Medulla oblongata (tissue), 1 donor: ENCODE data around the gene LRFN4.

Experiments
- DNase-seq: peaks from one replicate; pipeline ENCODE4 v3.0.0-alpha.2; 2015; ENCODE audit errors: extremely low spot score

LRFN4 gene

DNA sequence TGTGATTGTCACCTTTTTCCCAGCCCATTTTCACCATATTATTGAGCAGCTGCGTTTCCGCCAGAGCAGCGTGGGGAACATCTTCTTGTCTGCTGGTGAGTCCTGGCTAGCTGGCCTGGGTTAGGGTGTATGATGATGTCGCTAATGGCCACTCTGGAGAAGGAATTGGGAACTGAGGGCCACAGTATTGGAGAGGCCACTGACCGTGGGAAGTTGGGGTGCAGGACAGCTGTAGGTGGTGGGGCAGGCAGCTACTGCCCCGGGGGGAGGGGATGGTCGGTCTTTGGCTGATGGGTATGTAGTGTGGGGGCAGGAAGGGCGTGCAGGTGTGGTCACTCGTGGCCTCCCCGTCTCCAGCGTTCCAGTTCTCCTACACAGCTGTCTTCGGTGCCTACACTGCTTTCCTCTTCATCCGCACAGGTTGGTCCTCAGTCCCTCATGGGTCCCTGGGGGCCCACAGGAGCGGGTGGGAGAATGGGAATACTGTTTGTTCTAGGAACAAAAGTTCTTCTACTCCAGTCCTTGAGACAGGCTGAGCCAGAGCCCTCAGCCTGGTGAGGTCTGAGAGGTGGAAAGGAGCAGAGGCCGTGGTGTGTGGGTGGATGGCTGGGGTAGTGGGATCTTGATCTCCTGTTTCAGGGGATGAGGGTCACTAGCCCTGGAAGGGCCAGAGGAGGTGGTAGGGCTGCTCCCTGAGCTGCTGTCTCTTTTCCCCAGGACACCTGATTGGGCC lies 11.6 kb upstream of the LRFN4 start:
- DNase-seq, result no peak

DNA sequence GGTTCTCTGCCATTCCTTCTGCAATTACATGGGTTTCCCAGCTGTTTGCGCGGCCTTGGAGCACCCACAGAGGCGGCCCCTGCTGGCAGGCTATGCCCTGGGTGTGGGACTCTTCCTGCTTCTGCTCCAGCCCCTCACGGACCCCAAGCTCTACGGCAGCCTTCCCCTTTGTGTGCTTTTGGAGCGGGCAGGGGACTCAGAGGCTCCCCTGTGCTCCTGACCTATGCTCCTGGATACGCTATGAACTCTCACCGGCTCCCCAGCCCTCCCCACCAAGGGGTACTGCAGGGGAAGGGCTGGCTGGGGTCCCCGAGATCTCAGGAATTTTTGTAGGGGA lies 11.0 kb upstream of the LRFN4 start:
- DNase-seq, result no peak

DNA sequence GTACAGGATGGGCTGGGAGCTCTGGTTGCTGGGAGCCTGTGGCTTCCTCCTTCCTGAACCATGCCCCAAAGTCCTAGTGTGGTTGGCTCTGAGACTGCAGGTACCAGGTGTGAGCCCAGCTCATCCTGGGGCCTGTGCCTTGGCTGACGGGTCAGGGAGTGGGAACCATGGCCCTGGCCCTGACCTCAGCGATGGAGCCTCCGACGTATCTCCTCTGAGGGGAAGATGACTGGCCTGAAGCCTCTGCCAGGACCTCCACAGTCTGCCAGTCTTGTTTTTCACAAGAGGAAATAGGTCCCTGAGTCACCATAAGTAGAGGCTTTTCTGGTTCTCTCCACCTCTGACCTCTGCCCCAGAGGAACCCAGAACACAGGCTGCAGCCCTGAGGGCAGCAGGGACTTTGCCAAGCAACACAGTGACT lies 10.2 kb upstream of the LRFN4 start:
- no peak for DNase-seq

GRCh38 chr11:66847461-66848232 lies 9.2 kb upstream of the LRFN4 start:
- no peak for DNase-seq

DNA sequence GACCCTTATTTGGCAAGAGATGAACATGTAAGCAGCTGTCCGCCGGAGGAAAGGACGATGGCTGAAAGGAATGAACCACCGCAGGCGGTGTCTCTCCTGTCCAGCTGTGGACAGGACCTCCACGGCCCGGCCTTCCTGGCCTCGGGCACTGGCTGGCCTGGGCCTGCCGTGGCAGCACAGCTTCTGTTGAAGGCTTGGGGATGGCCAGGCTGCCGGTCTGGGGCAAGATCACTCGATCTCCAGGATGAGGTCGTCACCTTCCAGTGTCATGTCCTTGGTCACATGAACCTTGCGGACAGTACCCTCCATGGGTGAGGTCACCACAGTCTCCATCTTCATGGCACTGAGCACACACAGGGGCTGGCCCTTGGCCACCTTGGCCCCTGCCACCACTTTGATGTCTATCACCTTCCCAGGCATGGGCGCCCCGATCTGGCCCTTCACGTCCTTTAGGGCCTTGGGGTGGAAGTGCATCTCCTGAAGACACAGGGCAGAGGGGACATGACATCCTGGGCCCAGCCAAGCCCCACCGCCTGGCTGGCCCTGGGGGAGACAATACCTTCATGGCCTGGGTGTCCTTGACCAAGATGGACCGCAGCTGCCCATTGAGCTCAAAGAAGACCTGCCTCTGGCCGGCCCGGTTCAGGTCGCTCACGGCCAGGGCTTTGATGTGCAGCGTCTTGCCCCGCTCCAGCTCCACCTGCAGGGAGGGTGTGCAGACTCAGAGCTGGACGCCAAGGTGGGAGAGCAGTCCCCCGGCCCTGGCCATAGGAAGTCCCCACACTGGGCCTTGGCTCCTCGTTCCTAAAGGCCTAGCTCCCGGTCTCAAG lies 8.0 kb upstream of the LRFN4 start:
- DNase-seq, result no peak

DNA sequence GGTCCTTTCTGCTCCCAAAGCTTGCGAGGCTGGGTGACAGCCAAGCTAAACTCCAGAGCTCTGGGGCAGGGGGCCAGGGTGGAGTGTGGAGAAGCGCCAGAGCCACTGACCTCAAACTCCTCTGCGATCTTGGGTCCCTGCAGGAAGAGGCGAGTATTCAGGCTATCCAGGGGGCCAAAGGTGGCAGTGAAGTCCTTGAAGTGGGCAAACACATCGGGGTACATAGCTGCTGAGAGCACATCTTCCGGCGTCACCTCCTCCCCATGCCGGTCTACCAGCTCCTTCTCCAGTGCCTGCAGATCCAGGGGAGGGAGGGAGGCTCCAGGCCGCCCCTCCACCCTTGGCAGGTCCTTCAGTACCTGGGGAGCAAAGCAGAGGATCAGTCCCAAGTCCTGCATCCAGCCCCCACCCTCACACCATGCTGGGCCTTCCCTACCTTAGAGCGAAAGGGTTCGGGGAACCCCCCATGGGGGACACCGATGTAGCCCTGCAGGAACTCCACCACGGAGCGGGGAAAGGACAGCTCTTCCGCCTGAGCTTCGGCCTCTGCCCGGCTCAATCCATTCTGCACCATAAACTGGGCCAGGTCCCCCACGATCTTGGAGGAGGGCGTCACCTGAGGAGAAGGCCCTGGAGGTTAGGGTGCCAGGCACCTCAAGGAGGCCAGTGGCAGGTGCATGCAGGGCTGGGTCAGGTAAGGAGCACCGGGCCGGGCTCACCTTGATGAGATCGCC lies 7.2 kb upstream of the LRFN4 start:
- no peak for DNase-seq

DNA sequence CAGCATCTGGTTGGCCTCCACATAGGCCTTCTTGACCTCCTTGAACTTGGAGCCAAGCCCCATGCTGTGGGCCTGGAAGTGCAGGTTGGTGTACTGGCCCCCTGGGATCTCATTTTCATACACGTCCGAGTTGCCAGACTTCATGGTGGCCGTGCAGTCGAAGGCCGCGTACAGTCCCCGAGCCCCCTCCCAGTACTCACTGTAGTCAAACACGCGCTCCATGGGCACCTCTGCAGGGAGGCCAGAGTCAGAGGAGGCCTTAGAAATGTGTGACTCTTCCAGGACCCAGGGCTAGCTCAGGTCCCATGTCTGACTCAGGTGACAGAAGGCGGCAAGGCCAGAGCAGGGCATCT lies 6.7 kb upstream of the LRFN4 start:
- no peak for DNase-seq

- DNase-seq, result no peak
Measured at GRCh38 chr11:66850588-66851238, 6.2 kb upstream of the LRFN4 start.

DNA sequence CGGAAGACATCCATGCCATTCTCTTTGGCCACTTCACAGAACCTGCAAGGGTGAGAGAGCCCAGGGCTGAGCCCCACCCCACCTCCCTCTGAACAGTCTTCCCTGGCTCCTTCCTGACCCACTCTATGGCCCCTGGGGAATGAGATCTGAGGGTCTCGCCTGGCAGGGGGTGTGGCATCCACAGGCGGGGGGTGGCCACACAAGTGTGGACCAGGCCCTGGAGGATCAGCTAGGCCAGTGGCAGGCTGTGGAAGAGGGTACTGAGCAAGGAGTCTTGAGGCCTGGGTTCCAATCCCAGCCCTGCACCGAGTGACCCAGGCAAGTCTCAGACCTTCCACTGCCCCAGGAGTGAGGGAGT lies 5.6 kb upstream of the LRFN4 start:
- DNase-seq, result no peak

GRCh38 chr11:66851698-66852465 lies 5.0 kb upstream of the LRFN4 start:
- DNase-seq, result no peak

DNA sequence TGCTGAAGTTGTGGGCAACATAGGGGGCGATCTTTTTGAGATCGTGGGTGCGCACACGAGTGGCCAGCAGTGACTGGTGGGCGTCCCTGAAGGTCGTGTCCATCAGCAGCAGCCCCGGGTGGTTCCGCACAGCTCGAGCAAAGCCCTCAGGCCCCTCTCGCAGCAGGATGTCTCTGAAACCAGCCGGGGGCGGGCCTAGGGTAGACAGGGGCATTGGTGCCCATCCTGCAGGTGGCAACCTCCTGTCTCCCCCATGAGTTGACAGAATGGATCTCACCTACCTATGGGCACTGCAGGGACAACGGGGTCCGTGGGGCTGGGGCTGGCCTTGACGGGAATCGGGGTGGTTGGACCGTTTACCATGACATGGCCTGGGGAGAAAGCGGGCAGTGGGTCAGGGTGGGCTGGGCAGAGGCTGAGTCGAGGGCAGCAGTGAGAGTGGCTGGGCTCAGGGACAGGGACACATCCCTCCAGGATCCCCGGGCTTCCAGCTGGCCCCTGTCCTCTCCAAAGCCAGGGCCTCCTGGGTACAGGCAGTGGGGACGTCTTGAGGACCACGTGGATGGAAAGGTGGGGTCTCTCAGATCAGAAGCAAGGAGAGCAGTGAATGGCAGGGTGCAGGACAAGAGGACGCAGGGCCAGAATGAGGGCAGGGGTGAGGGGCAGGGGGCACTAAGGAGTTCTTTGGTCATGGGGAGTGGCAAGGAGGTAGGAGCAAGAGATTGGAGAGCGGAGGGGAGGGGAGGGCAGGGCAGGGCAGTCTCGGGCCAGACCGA lies 4.2 kb upstream of the LRFN4 start:
- no peak for DNase-seq

DNA sequence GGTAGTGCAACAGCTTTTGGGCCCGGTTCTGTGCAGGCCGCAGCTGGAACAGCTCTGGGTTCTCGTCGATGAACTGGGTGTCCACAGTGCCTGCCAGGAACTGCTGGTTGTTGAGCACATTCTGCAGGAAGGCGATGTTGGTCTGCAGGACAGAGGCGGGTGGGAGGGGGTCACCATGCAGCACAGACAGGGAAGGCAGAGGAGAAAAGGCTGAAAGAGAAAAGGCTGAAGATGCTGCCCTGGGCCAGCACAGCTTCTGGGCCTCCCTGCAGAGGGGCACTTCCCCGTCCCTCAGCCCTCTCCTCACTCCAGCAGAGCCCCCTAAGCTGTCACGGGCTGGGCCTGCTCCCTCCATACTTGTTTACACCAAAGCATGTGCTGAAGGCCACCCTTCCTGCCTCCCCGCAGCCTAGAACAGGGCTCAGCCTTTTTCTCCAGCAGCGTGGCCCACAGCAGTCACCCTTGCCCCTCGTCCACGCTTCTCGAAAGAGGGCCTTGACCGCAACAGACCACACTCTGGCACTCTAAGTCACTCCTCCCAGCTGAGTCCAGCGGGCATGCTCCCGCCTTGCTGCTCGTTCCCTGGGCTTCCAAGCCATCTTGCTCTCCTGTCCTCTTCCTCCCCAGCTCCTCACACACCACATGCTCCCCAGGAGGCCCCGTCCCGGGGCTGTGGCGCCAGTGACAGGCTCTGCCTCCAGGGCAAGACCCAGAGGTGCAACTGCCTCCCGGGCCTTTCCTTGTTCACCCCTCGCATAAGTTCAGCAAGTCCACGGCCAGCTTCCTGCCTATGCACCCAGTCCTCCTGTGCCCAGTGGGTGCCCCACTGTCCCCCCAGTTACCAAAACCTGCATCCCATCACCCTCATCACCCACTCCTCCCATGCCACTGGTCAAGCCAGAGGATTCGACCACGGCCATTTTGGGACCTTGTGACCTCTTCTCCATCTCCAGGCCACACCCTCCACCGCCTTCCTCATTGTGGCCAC lies 3.3 kb upstream of the LRFN4 start:
- no peak for DNase-seq

GRCh38 chr11:66854231-66854661 lies 2.6 kb upstream of the LRFN4 start:
- DNase-seq, result no peak

GRCh38 chr11:66854729-66855211 lies 2.1 kb upstream of the LRFN4 start:
- DNase-seq, result no peak

- DNase-seq, result peak; percentile 95
Measured at GRCh38 chr11:66855574-66856495, 1.0 kb upstream of the LRFN4 start.

GRCh38 chr11:66857234-66857926 lies 516 bp downstream of the LRFN4 start:
- DNase-seq, result no peak

DNA sequence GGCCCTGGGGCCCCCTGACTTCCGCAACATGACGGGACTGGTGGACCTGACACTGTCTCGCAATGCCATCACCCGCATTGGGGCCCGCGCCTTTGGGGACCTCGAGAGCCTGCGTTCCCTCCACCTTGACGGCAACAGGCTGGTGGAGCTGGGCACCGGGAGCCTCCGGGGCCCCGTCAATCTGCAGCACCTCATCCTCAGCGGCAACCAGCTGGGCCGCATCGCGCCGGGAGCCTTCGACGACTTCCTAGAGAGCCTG lies 992 bp downstream of the LRFN4 start:
- no peak for DNase-seq
